Endothelial cell of umbilical vein (primary cell): ENCODE results near the gene MFSD1. TPM values are rescaled to one million over a fixed set of nuclear protein-coding genes. Genes with fewer than 3 reads are reported as not detected.

Experiments
- BruUV-seq: library from RNA; stranded (reverse); fragments of 400-500 nt; replicated peaks from 2 replicates; lab custom pipeline; 2021; lab: Mats Ljungman, UMichigan
- CTCF ChIA-PET: fragments of 300-600, 350-600 bp; sonication (Branson Sonifier 250); formaldehyde crosslinking; loops from one replicate; lab custom pipeline; 2021; ENCODE audit warnings: antibody characterized with exemption, inconsistent platforms; lab: Charles Lee
- POLR2A ChIA-PET: fragments of 300-600, 350-600 bp; sonication (Branson Sonifier 250); formaldehyde crosslinking; loops from one replicate; lab custom pipeline; 2021; ENCODE audit warnings: antibody characterized with exemption, inconsistent platforms; lab: Charles Lee
- DNase-seq: peaks from one replicate; pipeline ENCODE4 v3.0.0-alpha.2; 2011; ENCODE audit warnings: low read depth, low spot score
- FAIRE-seq: peaks from 2 replicates; lab custom pipeline; 2011; peaks lifted over from hg19 to GRCh38; lab: Jason Lieb, UNC
- H2AFZ ChIP-seq: 2 replicates; pipeline ENCODE4 v1.6.0; 2012; ENCODE audit warnings: low read depth, low read length, control low read depth, inconsistent platforms
- H3K27ac ChIP-seq: 2 replicates; pipeline ENCODE4 v1.5.1; 2011; ENCODE audit warnings: low read depth, mild to moderate bottlenecking, control low read depth, low read length, moderate library complexity; ENCODE audit not compliant: insufficient read depth
- H3K27me3 ChIP-seq, 2 experiments: 2 replicates each; pipeline versions ENCODE4 v1.6.0 to v1.6.1; 2011; ENCODE audit warnings: low read length in 2 of 2, mixed read lengths in 1 of 2; ENCODE audit not compliant: control insufficient read depth in 2 of 2, insufficient read depth in 2 of 2
- H3K36me3 ChIP-seq, 2 experiments: 2 replicates in 1 of 2; 3 replicates in 1 of 2; pipeline ENCODE4 v1.5.1; 2011; ENCODE audit warnings: low read length in 2 of 2, mild to moderate bottlenecking in 1 of 2, moderate library complexity in 1 of 2; ENCODE audit not compliant: control insufficient read depth in 2 of 2, insufficient read depth in 2 of 2; ENCODE audit errors: extremely low read depth in 1 of 2
- H3K4me1 ChIP-seq: 3 replicates; pipeline ENCODE4 v1.5.1; 2011; ENCODE audit warnings: mild to moderate bottlenecking, low read length; ENCODE audit not compliant: control insufficient read depth, insufficient read depth; ENCODE audit errors: extremely low read depth
- H3K4me2 ChIP-seq: 2 replicates; pipeline ENCODE4 v1.6.1; 2011; ENCODE audit warnings: low read length, control low read depth, mixed read lengths; ENCODE audit not compliant: insufficient read depth
- H3K4me3 ChIP-seq, 3 experiments: fragments of 200-600 bp in 1 of 3; sonication (generic), shearing (Covaris generic) in 1 of 3; replicated peaks in 1 of 3; 2 replicates each; pipeline ENCODE4 v1.5.1; 2011 to 2016; ENCODE audit warnings: control low read depth in 3 of 3, low read length in 3 of 3, mild to moderate bottlenecking in 2 of 3, inconsistent platforms in 1 of 3, low read depth in 1 of 3, moderate library complexity in 1 of 3; ENCODE audit not compliant: insufficient read depth in 1 of 3
- H3K79me2 ChIP-seq: 2 replicates; pipeline ENCODE4 v1.6.0; 2012; ENCODE audit warnings: low read length, inconsistent platforms; ENCODE audit not compliant: control insufficient read depth, insufficient read depth
- H3K9ac ChIP-seq: replicated peaks from 2 replicates; pipeline ENCODE3; 2011; ENCODE audit warnings: low read length, control low read depth; ENCODE audit not compliant: insufficient read depth; ENCODE audit errors: extremely low read depth
- H3K9me1 ChIP-seq: replicated peaks from 3 replicates; pipeline ENCODE4 v1.6.0; 2011; ENCODE audit warnings: mild to moderate bottlenecking, low read length; ENCODE audit not compliant: control insufficient read depth, insufficient read depth; ENCODE audit errors: extremely low read depth
- H3K9me3 ChIP-seq: replicated peaks from 2 replicates; pipeline ENCODE4 v1.5.1; 2012; ENCODE audit warnings: low read length, inconsistent platforms; ENCODE audit not compliant: control insufficient read depth, insufficient read depth
- H4K20me1 ChIP-seq: replicated peaks from 2 replicates; pipeline ENCODE3; 2011; ENCODE audit warnings: mild to moderate bottlenecking, low read length; ENCODE audit not compliant: control insufficient read depth, insufficient read depth; ENCODE audit errors: extremely low read depth
- EZH2 ChIP-seq: IDR thresholded peaks from 2 replicates; pipeline ENCODE4 v1.6.1; 2012; ENCODE audit warnings: borderline replicate concordance, low read depth, mild to moderate bottlenecking, moderate library complexity, low read length, inconsistent platforms; ENCODE audit not compliant: severe bottlenecking
- FOS ChIP-seq: IDR thresholded peaks from 2 replicates; pipeline ENCODE4 v1.6.1; 2011; ENCODE audit warnings: mild to moderate bottlenecking, low read length, moderate library complexity, borderline replicate concordance; ENCODE audit not compliant: insufficient read depth
- GATA2 ChIP-seq: IDR thresholded peaks from 2 replicates; pipeline ENCODE4 v1.7.0; 2011; ENCODE audit warnings: low read depth, mild to moderate bottlenecking, moderate library complexity, mixed read lengths, low read length; ENCODE audit not compliant: insufficient read length, insufficient read depth
- JUN ChIP-seq: IDR thresholded peaks from 2 replicates; pipeline ENCODE4 v1.6.1; 2011; ENCODE audit warnings: borderline replicate concordance, low read depth; ENCODE audit not compliant: insufficient read length, insufficient read depth
- MYC ChIP-seq: IDR thresholded peaks from one replicate; pipeline ENCODE4 v1.6.1; 2011; ENCODE audit warnings: mild to moderate bottlenecking, low read depth, low read length
- POLR2A ChIP-seq: IDR thresholded peaks from 2 replicates; pipeline ENCODE4 v1.6.1; 2012; ENCODE audit warnings: low read depth, mild to moderate bottlenecking, control low read depth, low read length
- POLR2AphosphoS5 ChIP-seq: IDR thresholded peaks from 2 replicates; pipeline ENCODE4 v1.6.1; 2012; ENCODE audit warnings: low read depth, mild to moderate bottlenecking, control low read depth, low read length, moderate library complexity; ENCODE audit not compliant: insufficient read depth
- dilution Hi-C: fragments of 300-500 bp; cut with MboI; formaldehyde crosslinking; loops from one replicate; pipeline ENCODE4 v1.15.0; 2019; ENCODE audit warnings: low sequenced_read_pairs; ENCODE audit not compliant: extremely low pct_ligation_motif_present
- intact Hi-C: fragments of 100-400 bp; cut with micrococcal nuclease; formaldehyde crosslinking; loops from one replicate; pipeline ENCODE4 v1.10.0; 2022
- polyA plus RNA-seq, 4 experiments: library from polyadenylated mRNA; depleted of rRNA in 3 of 4; stranded (reverse) in 3 of 4; unstranded in 1 of 4; fragments of >200 nt; gene quantifications; 2 replicates each; pipeline versions ENCODE4 v1.2.1 to v1.2.3, GENCODE V29; 2011 to 2012; ENCODE audit warnings: missing spikeins in 1 of 4
- total RNA-seq: library from RNA; stranded (reverse); gene quantifications from 2 replicates; pipeline ENCODE4 v1.2.3, GENCODE V29; 2021
- TF ChIP-seq, protein P1 (sequence below), 2 donors: IDR thresholded peaks; 1 replicate in 1 of 2; 2 replicates in 1 of 2; pipeline ENCODE4 v1.5.1; 2011; ENCODE audit warnings: low read length in 2 of 2, mild to moderate bottlenecking in 2 of 2, moderate library complexity in 2 of 2, control low read depth in 1 of 2, inconsistent platforms in 1 of 2, low read depth in 1 of 2; ENCODE audit not compliant: insufficient read depth in 1 of 2; ENCODE audit errors: extremely low read depth in 1 of 2
- TF ChIP-seq, protein P2 (sequence below): IDR thresholded peaks from 2 replicates; pipeline ENCODE4 v1.6.1; 2011; ENCODE audit not compliant: insufficient read depth, insufficient read length

Gene MFSD1
- total and polyA plus RNA-seq, 2 donors (not counting 3 experiments of a cell fraction or from before 2014, with no cell fraction given), result 38.2 to 65.1 TPM

DNA sequence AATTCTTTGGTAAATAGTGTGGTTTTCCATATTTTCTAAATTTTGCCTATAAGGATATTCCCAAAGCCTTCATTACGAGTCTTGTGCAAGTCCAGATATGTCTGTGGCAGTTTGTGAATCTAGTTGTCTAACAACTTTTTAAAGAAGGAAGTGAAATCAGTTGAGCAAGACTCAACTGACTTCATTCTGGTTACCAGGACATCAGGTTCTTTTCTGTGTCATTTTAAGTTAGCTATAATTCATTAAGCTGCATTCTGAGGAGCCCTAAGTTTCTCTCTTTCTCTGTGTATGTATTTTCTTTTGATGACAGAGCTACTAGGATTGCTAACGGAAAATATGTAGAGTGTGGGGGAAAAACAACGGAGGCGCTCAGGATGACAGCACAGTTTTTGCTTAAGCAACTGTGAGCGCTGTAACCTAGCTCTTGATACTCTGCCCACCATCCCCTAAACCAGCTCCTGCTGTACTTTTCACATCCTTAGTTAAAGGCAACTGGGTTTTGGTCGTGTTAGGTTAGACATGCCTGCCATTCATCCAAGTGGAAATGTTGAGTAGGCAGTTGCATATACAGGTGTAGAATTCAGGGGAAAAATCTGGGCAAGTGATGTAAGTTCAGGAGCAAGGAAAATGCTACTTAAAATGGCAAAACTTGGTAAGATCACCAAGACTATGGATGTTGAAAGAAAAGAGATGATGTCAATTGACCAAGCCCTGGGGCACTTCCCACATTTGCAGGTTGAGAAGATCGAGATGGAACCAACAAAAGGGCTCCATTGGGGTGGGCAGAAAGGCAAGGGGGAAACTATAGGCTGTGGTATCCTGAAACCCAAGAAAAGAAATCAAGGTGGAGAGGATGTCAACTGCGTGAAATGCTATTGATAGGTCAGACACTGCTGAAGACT lies 9.2 kb downstream of the MFSD1 start:
- intact Hi-C loops, result no loop called here
- no peak overlapping the region for H2AFZ ChIP-seq
- dilution Hi-C loops, result no loop called here
- no peaks in the 10 kb centered on the region for H3K79me2 ChIP-seq
- TF ChIP-seq, protein P1, sequence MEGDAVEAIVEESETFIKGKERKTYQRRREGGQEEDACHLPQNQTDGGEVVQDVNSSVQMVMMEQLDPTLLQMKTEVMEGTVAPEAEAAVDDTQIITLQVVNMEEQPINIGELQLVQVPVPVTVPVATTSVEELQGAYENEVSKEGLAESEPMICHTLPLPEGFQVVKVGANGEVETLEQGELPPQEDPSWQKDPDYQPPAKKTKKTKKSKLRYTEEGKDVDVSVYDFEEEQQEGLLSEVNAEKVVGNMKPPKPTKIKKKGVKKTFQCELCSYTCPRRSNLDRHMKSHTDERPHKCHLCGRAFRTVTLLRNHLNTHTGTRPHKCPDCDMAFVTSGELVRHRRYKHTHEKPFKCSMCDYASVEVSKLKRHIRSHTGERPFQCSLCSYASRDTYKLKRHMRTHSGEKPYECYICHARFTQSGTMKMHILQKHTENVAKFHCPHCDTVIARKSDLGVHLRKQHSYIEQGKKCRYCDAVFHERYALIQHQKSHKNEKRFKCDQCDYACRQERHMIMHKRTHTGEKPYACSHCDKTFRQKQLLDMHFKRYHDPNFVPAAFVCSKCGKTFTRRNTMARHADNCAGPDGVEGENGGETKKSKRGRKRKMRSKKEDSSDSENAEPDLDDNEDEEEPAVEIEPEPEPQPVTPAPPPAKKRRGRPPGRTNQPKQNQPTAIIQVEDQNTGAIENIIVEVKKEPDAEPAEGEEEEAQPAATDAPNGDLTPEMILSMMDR (IDR thresholded peaks at IDR 0.05; ENCODE audit: extremely low read depth in 1 of 2, insufficient read depth in 1 of 2, low read depth in 1 of 2, low read length in 2 of 2), result no peak
- TF ChIP-seq MYC (no peak), POLR2A (no peak), JUN (no peak), FOS (no peak), EZH2 (no peak), GATA2 (no peak), POLR2AphosphoS5 (no peak)
- TF ChIP-seq, protein P2, sequence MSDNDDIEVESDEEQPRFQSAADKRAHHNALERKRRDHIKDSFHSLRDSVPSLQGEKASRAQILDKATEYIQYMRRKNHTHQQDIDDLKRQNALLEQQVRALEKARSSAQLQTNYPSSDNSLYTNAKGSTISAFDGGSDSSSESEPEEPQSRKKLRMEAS, result no peak
- FAIRE-seq, result no peak
- H3K4me3 ChIP-seq, result no peak overlapping the region
- H3K4me1 ChIP-seq, result no peaks in the 10 kb centered on the region
- POLR2A ChIA-PET, result no interaction called here
- BruUV-seq, result no TSS peak
- no peak for DNase-seq
- H3K36me3 ChIP-seq, result peaks cover 14 to 16% of the 10 kb centered on the region in 2 experiments
- H3K9me1 ChIP-seq, result no peaks in the 10 kb centered on the region
- no peak overlapping the region for H3K9ac ChIP-seq
- CTCF ChIA-PET, result interaction anchor here (0.9 to 1.2 kb wide), 2 partner anchors 10 to 16 kb away, joined by 3 read pairs; no protein-coding TSS in a partner anchor
- no peaks in the 10 kb centered on the region for H3K27me3 ChIP-seq
- H3K9me3 ChIP-seq, result no peaks in the 10 kb centered on the region
- H3K4me2 ChIP-seq, result no peak overlapping the region
- H4K20me1 ChIP-seq, result no peaks in the 10 kb centered on the region
- no peak overlapping the region for H3K27ac ChIP-seq
